ENCODE data around the gene GTF2A1L. TPM values are rescaled to one million over a fixed set of nuclear protein-coding genes. Genes with fewer than 3 reads are reported as not detected.

The GTF2A1L gene
- total and polyA plus RNA-seq, 2 donors (not counting 3 experiments of a cell fraction or from before 2014, with no cell fraction given): 0.46 TPM; not detected in 1

DNA sequence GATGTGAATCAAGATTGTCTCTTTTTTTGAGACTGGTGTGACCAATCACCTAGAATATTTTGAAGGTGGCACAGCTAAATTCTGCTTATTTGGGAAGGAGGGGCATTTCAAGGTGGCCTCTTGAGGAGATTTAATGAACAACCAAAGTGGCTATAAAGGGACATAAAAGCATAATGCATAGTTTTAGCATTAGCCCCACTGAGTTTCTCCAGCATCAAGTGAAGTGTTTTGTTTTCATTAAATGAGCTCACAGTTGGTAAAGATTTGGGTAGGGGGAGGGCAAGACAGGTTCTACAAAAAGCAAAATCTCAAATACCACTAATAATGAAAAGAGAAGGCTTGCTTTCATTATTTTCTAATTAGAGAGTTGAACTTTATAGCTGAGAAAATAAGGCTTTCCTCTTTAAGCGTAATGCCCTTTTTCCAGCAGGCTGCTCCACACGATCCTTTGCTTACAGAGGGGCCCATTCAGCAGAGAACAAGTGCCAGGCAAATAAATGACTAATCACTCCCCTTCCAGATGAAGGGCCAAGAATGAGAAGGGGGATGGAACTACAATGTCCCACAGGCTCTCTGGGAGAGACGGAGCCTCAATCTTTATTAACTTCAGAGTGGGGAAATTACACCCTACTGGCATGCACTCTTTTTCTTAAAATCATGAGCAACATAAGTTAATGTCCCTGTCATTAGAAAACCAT lies 102.0 kb downstream of the GTF2A1L start:
- H3K9ac ChIP-seq (replicated peaks; ENCODE audit: extremely low read depth, insufficient read depth, low read length): no peak overlapping the region
- no TSS peak for BruUV-seq (replicated peaks)
- intact Hi-C loops (cut with micrococcal nuclease) (no loop called here), dilution Hi-C loops (cut with MboI; ENCODE audit: extremely low pct_ligation_motif_present, low sequenced_read_pairs) (no loop called here)
- no peaks in the 10 kb centered on the region for H3K9me3 ChIP-seq (replicated peaks; ENCODE audit: control insufficient read depth, insufficient read depth, low read length)
- H3K36me3 ChIP-seq (ENCODE audit: control insufficient read depth in 2 of 2, extremely low read depth in 1 of 2, insufficient read depth in 2 of 2, low read length in 2 of 2): no peaks in the 10 kb centered on the region
- no peak overlapping the region for H2AFZ ChIP-seq (ENCODE audit: low read depth, low read length)
- no peaks in the 10 kb centered on the region for H4K20me1 ChIP-seq (replicated peaks; ENCODE audit: control insufficient read depth, extremely low read depth, insufficient read depth, low read length)
- DNase-seq (ENCODE audit: low read depth, low spot score) (no peak), FAIRE-seq (no peak)
- H3K27ac ChIP-seq (ENCODE audit: insufficient read depth, low read depth, low read length): no peak overlapping the region
- no peaks in the 10 kb centered on the region for H3K4me1 ChIP-seq (ENCODE audit: control insufficient read depth, extremely low read depth, insufficient read depth, low read length)
- H3K27me3 ChIP-seq (ENCODE audit: control insufficient read depth in 2 of 2, insufficient read depth in 2 of 2, low read length in 2 of 2): no peaks in the 10 kb centered on the region
- no peak overlapping the region for H3K4me3 ChIP-seq (replicated peaks in 1 of 3; ENCODE audit: insufficient read depth in 1 of 3, low read depth in 1 of 3, low read length in 3 of 3)
- ChIA-PET POLR2A (no interaction called here), CTCF (no interaction called here)
- no peaks in the 10 kb centered on the region for H3K79me2 ChIP-seq (ENCODE audit: control insufficient read depth, insufficient read depth, low read length)
- H3K4me2 ChIP-seq (ENCODE audit: insufficient read depth, low read length): no peak overlapping the region
- H3K9me1 ChIP-seq (replicated peaks; ENCODE audit: control insufficient read depth, extremely low read depth, insufficient read depth, low read length): no peaks in the 10 kb centered on the region
- TF ChIP-seq EZH2 (IDR thresholded peaks at IDR 0.05; ENCODE audit: borderline replicate concordance, low read depth, low read length, severe bottlenecking): no peak
- TF ChIP-seq, protein P1, sequence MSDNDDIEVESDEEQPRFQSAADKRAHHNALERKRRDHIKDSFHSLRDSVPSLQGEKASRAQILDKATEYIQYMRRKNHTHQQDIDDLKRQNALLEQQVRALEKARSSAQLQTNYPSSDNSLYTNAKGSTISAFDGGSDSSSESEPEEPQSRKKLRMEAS (IDR thresholded peaks at IDR 0.05; ENCODE audit: insufficient read depth, insufficient read length): no peak
- TF ChIP-seq POLR2A (IDR thresholded peaks at IDR 0.05; ENCODE audit: low read depth, low read length): no peak
- TF ChIP-seq, protein P2, sequence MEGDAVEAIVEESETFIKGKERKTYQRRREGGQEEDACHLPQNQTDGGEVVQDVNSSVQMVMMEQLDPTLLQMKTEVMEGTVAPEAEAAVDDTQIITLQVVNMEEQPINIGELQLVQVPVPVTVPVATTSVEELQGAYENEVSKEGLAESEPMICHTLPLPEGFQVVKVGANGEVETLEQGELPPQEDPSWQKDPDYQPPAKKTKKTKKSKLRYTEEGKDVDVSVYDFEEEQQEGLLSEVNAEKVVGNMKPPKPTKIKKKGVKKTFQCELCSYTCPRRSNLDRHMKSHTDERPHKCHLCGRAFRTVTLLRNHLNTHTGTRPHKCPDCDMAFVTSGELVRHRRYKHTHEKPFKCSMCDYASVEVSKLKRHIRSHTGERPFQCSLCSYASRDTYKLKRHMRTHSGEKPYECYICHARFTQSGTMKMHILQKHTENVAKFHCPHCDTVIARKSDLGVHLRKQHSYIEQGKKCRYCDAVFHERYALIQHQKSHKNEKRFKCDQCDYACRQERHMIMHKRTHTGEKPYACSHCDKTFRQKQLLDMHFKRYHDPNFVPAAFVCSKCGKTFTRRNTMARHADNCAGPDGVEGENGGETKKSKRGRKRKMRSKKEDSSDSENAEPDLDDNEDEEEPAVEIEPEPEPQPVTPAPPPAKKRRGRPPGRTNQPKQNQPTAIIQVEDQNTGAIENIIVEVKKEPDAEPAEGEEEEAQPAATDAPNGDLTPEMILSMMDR (IDR thresholded peaks at IDR 0.05; ENCODE audit: extremely low read depth in 1 of 2, insufficient read depth in 1 of 2, low read depth in 1 of 2, low read length in 2 of 2): no peak
- TF ChIP-seq JUN (IDR thresholded peaks at IDR 0.05; ENCODE audit: borderline replicate concordance, insufficient read depth, insufficient read length, low read depth): no peak

DNA sequence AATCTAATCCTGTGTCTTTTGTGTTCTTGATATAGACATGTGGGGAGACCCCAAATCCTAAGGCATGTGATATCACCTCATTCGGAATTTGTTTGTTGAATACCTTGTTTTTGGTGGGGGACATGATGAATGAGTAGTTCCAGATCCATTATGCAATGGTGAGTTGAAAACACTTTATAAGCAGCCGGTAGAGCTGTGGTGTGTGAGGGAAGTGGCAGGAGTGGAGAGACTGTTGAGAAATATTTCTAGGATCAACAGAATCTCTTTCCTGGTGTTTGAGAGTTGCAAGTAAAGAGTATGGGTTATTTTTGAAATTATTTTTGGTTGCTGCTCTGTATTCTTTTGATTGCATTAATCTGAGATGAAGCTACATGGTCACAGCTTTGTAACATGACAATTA lies 103.5 kb downstream of the GTF2A1L start:
- intact Hi-C loops (cut with micrococcal nuclease) (no loop called here), dilution Hi-C loops (cut with MboI; ENCODE audit: extremely low pct_ligation_motif_present, low sequenced_read_pairs) (no loop called here)
- FAIRE-seq: no peak

More for the DNA sequence above, 103.5 kb downstream of the GTF2A1L start:
- Histone ChIP-seq H2AFZ (ENCODE audit: low read depth, low read length) (no peak overlapping the region), H3K27me3 (ENCODE audit: control insufficient read depth in 2 of 2, insufficient read depth in 2 of 2, low read length in 2 of 2) (no peaks in the 10 kb centered on the region), H3K4me1 (ENCODE audit: control insufficient read depth, extremely low read depth, insufficient read depth, low read length) (no peaks in the 10 kb centered on the region), H3K4me3 (replicated peaks in 1 of 3; ENCODE audit: insufficient read depth in 1 of 3, low read depth in 1 of 3, low read length in 3 of 3) (no peak overlapping the region), H3K9ac (replicated peaks; ENCODE audit: extremely low read depth, insufficient read depth, low read length) (no peak overlapping the region), H3K79me2 (ENCODE audit: control insufficient read depth, insufficient read depth, low read length) (no peaks in the 10 kb centered on the region), H4K20me1 (replicated peaks; ENCODE audit: control insufficient read depth, extremely low read depth, insufficient read depth, low read length) (no peaks in the 10 kb centered on the region), H3K9me3 (replicated peaks; ENCODE audit: control insufficient read depth, insufficient read depth, low read length) (no peaks in the 10 kb centered on the region), H3K4me2 (ENCODE audit: insufficient read depth, low read length) (no peak overlapping the region), H3K36me3 (ENCODE audit: control insufficient read depth in 2 of 2, extremely low read depth in 1 of 2, insufficient read depth in 2 of 2, low read length in 2 of 2) (no peaks in the 10 kb centered on the region), H3K27ac (ENCODE audit: insufficient read depth, low read depth, low read length) (no peak overlapping the region), H3K9me1 (replicated peaks; ENCODE audit: control insufficient read depth, extremely low read depth, insufficient read depth, low read length) (no peaks in the 10 kb centered on the region)
- POLR2A ChIA-PET: no interaction called here
- DNase-seq (ENCODE audit: low read depth, low spot score): no peak
- BruUV-seq (replicated peaks): no TSS peak
- TF ChIP-seq, protein P2 (IDR thresholded peaks at IDR 0.05; ENCODE audit: extremely low read depth in 1 of 2, insufficient read depth in 1 of 2, low read depth in 1 of 2, low read length in 2 of 2): no peak
- TF ChIP-seq POLR2A (IDR thresholded peaks at IDR 0.05; ENCODE audit: low read depth, low read length): no peak
- no peak for TF ChIP-seq FOS (IDR thresholded peaks at IDR 0.05; ENCODE audit: borderline replicate concordance, insufficient read depth, low read length)
- no peak for TF ChIP-seq JUN (IDR thresholded peaks at IDR 0.05; ENCODE audit: borderline replicate concordance, insufficient read depth, insufficient read length, low read depth)
- no peak for TF ChIP-seq POLR2AphosphoS5 (IDR thresholded peaks at IDR 0.05; ENCODE audit: insufficient read depth, low read depth, low read length)
- TF ChIP-seq, protein P1 (IDR thresholded peaks at IDR 0.05; ENCODE audit: insufficient read depth, insufficient read length): no peak
- no peak for TF ChIP-seq EZH2 (IDR thresholded peaks at IDR 0.05; ENCODE audit: borderline replicate concordance, low read depth, low read length, severe bottlenecking)
- no peak for TF ChIP-seq MYC (IDR thresholded peaks at IDR 0.05; ENCODE audit: low read depth, low read length)
- CTCF ChIA-PET: no interaction called here
